Activated T-helper 17 cell treated with anti-CD3 and anti-CD28 coated beads, Interleukin-2, amount 50 U/mL, for 72 hours (primary cell): ENCODE data around the gene BTBD8. TPM values are rescaled to one million over a fixed set of nuclear protein-coding genes. Genes with fewer than 3 reads are reported as not detected.
A peak's percentile ranks its signal among the peaks of the same experiment; 100 is the strongest.
"Not testable (repeated sequence)": the region's sequence is repeated elsewhere in the genome, so short reads cannot be mapped to it uniquely, and the experiment has no call there.

Experiments used
- ATAC-seq: fragments of 150-1000 bp; cut with Tn5 transposase; replicated peaks from 2 replicates; pipeline ENCODE4 v1.10.0; 2021; ENCODE audit warnings: mild to moderate bottlenecking, moderate library complexity
- H3K27ac Mint-ChIP-seq: one replicate; pipeline ENCODE4 v1.8.0; 2022; ENCODE audit warnings: mixed read lengths
- H3K27me3 Mint-ChIP-seq: one replicate; pipeline ENCODE4 v1.8.0; 2022; ENCODE audit warnings: mixed read lengths
- H3K36me3 Mint-ChIP-seq: one replicate; pipeline ENCODE4 v1.8.0; 2022; ENCODE audit warnings: low read depth, mild to moderate bottlenecking, mixed read lengths
- H3K4me1 Mint-ChIP-seq: one replicate; pipeline ENCODE4 v1.8.0; 2022; ENCODE audit warnings: mixed read lengths
- H3K4me3 Mint-ChIP-seq: one replicate; pipeline ENCODE4 v1.8.0; 2022; ENCODE audit warnings: mild to moderate bottlenecking, mixed read lengths
- H3K9me3 Mint-ChIP-seq: one replicate; pipeline ENCODE4 v1.8.0; 2022; ENCODE audit warnings: mixed read lengths
- total RNA-seq, 2 donors: library from RNA; stranded (reverse); gene quantifications; one replicate each; pipeline ENCODE4 v1.2.3, GENCODE V29; 2022

The BTBD8 gene
- 1 to 10 TPM; 1.4 to 2.6 TPM for total RNA-seq

- no peaks in the 10 kb centered on the region for H3K27me3 Mint-ChIP-seq
- no peaks in the 10 kb centered on the region for H3K36me3 Mint-ChIP-seq
- peak; percentile 95 for ATAC-seq
- H3K4me1 Mint-ChIP-seq = peaks cover 5% of the 10 kb centered on the region
- H3K27ac Mint-ChIP-seq = peak within 1 kb of the TSS; percentile 89
- peak within 1 kb of the TSS; percentile 96 for H3K4me3 Mint-ChIP-seq
- no peaks in the 10 kb centered on the region for H3K9me3 Mint-ChIP-seq
These were observed at the start of gene BTBD8 for GRCh38 chr1:92080128-92080985. Gene BTBD8, plus strand, starts transcription at chr1:92080345. Its CDS starts 227 bp downstream, at chr1:92080572.

- H3K4me3 Mint-ChIP-seq = peak overlapping the region; percentile 79
- peaks cover 32% of the 10 kb centered on the region for H3K27me3 Mint-ChIP-seq
- H3K9me3 Mint-ChIP-seq = no peaks in the 10 kb centered on the region
- no peaks in the 10 kb centered on the region for H3K36me3 Mint-ChIP-seq
- H3K27ac Mint-ChIP-seq = no peak overlapping the region
- no peak for ATAC-seq
- peaks cover 4% of the 10 kb centered on the region for H3K4me1 Mint-ChIP-seq
These were observed 49.5 kb upstream of the BTBD8 start for GRCh38 chr1:92030656-92031107.

- Mint-ChIP-seq H3K36me3 (no peaks in the 10 kb centered on the region), H3K27ac (no peak overlapping the region), H3K9me3 (no peaks in the 10 kb centered on the region), H3K27me3 (peaks cover 38% of the 10 kb centered on the region), H3K4me3 (no peak overlapping the region), H3K4me1 (peaks cover 4% of the 10 kb centered on the region)
- no peak for ATAC-seq
These were observed 48.6 kb upstream of the BTBD8 start for GRCh38 chr1:92031281-92032110.

- H3K4me3 Mint-ChIP-seq = no peak overlapping the region
- no peaks in the 10 kb centered on the region for H3K36me3 Mint-ChIP-seq
- no peaks in the 10 kb centered on the region for H3K9me3 Mint-ChIP-seq
- no peak overlapping the region for H3K27ac Mint-ChIP-seq
- no peaks in the 10 kb centered on the region for H3K4me1 Mint-ChIP-seq
- peaks cover 22% of the 10 kb centered on the region for H3K27me3 Mint-ChIP-seq
- no peak for ATAC-seq
These were observed 42.7 kb upstream of the BTBD8 start for GRCh38 chr1:92037400-92037799.

- ATAC-seq = no peak
- H3K27me3 Mint-ChIP-seq = peaks cover 15% of the 10 kb centered on the region
- H3K36me3 Mint-ChIP-seq = no peaks in the 10 kb centered on the region
- no peak overlapping the region for H3K27ac Mint-ChIP-seq
- no peaks in the 10 kb centered on the region for H3K4me1 Mint-ChIP-seq
- H3K4me3 Mint-ChIP-seq = no peak overlapping the region
- no peaks in the 10 kb centered on the region for H3K9me3 Mint-ChIP-seq
These were observed 41.3 kb upstream of the BTBD8 start for GRCh38 chr1:92038695-92039346.

GRCh38 chr1:92040971-92041370, 39.2 kb upstream of the BTBD8 start:
- H3K27ac Mint-ChIP-seq = no peak overlapping the region
- no peaks in the 10 kb centered on the region for H3K4me1 Mint-ChIP-seq
- no peak for ATAC-seq
- no peaks in the 10 kb centered on the region for H3K9me3 Mint-ChIP-seq
- no peaks in the 10 kb centered on the region for H3K36me3 Mint-ChIP-seq
- H3K27me3 Mint-ChIP-seq = peaks cover 7% of the 10 kb centered on the region
- no peak overlapping the region for H3K4me3 Mint-ChIP-seq

- H3K36me3 Mint-ChIP-seq = no peaks in the 10 kb centered on the region
- H3K4me1 Mint-ChIP-seq = no peaks in the 10 kb centered on the region
- H3K27me3 Mint-ChIP-seq = peaks cover 5% of the 10 kb centered on the region
- H3K27ac Mint-ChIP-seq = no peak overlapping the region
- H3K4me3 Mint-ChIP-seq = no peak overlapping the region
- no peak for ATAC-seq
- no peaks in the 10 kb centered on the region for H3K9me3 Mint-ChIP-seq
These were observed 36.5 kb upstream of the BTBD8 start for GRCh38 chr1:92043621-92044020.

- Mint-ChIP-seq H3K27ac (no peak overlapping the region), H3K4me1 (no peaks in the 10 kb centered on the region), H3K9me3 (no peaks in the 10 kb centered on the region), H3K4me3 (no peak overlapping the region), H3K36me3 (no peaks in the 10 kb centered on the region), H3K27me3 (peaks cover 7% of the 10 kb centered on the region)
- no peak for ATAC-seq
These were observed 34.2 kb upstream of the BTBD8 start for GRCh38 chr1:92045766-92046495.

- no peaks in the 10 kb centered on the region for H3K9me3 Mint-ChIP-seq
- H3K27ac Mint-ChIP-seq = no peak overlapping the region
- H3K4me1 Mint-ChIP-seq = no peaks in the 10 kb centered on the region
These were observed 28.2 kb upstream of the BTBD8 start for GRCh38 chr1:92051948-92052347.

GRCh38 chr1:92065042-92065441, 15.1 kb upstream of the BTBD8 start:
- Mint-ChIP-seq H3K27me3 (no peaks in the 10 kb centered on the region), H3K4me1 (no peaks in the 10 kb centered on the region), H3K9me3 (no peaks in the 10 kb centered on the region), H3K4me3 (no peak overlapping the region), H3K27ac (no peak overlapping the region), H3K36me3 (no peaks in the 10 kb centered on the region)
- ATAC-seq = no peak

More at GRCh38 chr1:92051948-92052347, 28.2 kb upstream of the BTBD8 start:
- no peaks in the 10 kb centered on the region for H3K36me3 Mint-ChIP-seq
- H3K4me3 Mint-ChIP-seq = no peak overlapping the region
- peaks cover 4% of the 10 kb centered on the region for H3K27me3 Mint-ChIP-seq
- ATAC-seq = no peak

GRCh38 chr1:92066321-92066720, 13.8 kb upstream of the BTBD8 start:
- no peaks in the 10 kb centered on the region for H3K27me3 Mint-ChIP-seq
- no peak overlapping the region for H3K27ac Mint-ChIP-seq

GRCh38 chr1:92070892-92071291, 9.3 kb upstream of the BTBD8 start:
- ATAC-seq = no peak
- H3K4me1 Mint-ChIP-seq = no peaks in the 10 kb centered on the region
- no peak overlapping the region for H3K27ac Mint-ChIP-seq
- H3K27me3 Mint-ChIP-seq = no peaks in the 10 kb centered on the region
- H3K36me3 Mint-ChIP-seq = no peaks in the 10 kb centered on the region
- H3K9me3 Mint-ChIP-seq = no peaks in the 10 kb centered on the region
- no peak overlapping the region for H3K4me3 Mint-ChIP-seq

More at GRCh38 chr1:92066321-92066720, 13.8 kb upstream of the BTBD8 start:
- H3K9me3 Mint-ChIP-seq = no peaks in the 10 kb centered on the region
- no peaks in the 10 kb centered on the region for H3K36me3 Mint-ChIP-seq
- no peaks in the 10 kb centered on the region for H3K4me1 Mint-ChIP-seq
- no peak for ATAC-seq
- H3K4me3 Mint-ChIP-seq = no peak overlapping the region

GRCh38 chr1:92074446-92074845, 5.7 kb upstream of the BTBD8 start:
- not testable (repeated sequence) for H3K4me1 Mint-ChIP-seq, H3K9me3 Mint-ChIP-seq, H3K27ac Mint-ChIP-seq, H3K27me3 Mint-ChIP-seq, H3K4me3 Mint-ChIP-seq, ATAC-seq, H3K36me3 Mint-ChIP-seq

GRCh38 chr1:92075311-92075710, 4.8 kb upstream of the BTBD8 start, which contains the start of gene SETSIP:
Gene SETSIP, minus strand, starts transcription at chr1:92075411. Its CDS starts 0 bp downstream, at chr1:92075411.
- no peak within 1 kb of the TSS for H3K27ac Mint-ChIP-seq

More at GRCh38 chr1:92075311-92075710, 4.8 kb upstream of the BTBD8 start, which contains the start of gene SETSIP:
- H3K27me3 Mint-ChIP-seq = no peaks in the 10 kb centered on the region
- no peak within 1 kb of the TSS for H3K4me3 Mint-ChIP-seq
- H3K9me3 Mint-ChIP-seq = no peaks in the 10 kb centered on the region
- H3K36me3 Mint-ChIP-seq = no peaks in the 10 kb centered on the region
- peaks cover 5% of the 10 kb centered on the region for H3K4me1 Mint-ChIP-seq
- ATAC-seq = no peak
